NCI-H748 treated with DMSO at 0.1 percent for 48 hours (cell line): ENCODE data around the gene FGD3.

ENCODE experiments used
- DNase-seq: peaks from one replicate; lab custom pipeline; 2025; lab: John Stamatoyannopoulos, UW

Gene FGD3

GRCh38 chr9:93077367-93077766 is 130.0 kb downstream of the FGD3 start:
- DNase-seq: no peak

- DNase-seq: no peak
These were observed 130.5 kb downstream of the FGD3 start for GRCh38 chr9:93077811-93078210.

DNA sequence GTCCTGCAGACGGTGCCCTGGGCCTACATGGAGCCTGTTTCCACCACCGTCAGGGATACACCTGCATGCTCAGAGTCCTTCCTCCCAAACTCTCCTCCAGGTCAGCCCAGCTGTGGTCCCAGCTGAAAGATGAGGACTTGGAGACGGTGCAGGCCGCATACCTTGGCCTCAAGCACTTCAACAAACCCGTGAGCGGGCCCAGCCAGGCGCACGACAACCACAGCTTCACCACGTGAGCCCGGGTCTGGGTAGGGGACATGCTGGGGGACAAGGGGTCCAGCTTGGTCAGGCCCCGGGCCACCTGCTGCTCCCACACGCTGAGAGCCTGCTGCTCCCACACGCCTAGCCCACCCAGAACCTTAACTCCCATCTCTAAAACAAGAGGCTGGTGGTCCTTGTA is 132.0 kb downstream of the FGD3 start:
- no peak for DNase-seq

DNA sequence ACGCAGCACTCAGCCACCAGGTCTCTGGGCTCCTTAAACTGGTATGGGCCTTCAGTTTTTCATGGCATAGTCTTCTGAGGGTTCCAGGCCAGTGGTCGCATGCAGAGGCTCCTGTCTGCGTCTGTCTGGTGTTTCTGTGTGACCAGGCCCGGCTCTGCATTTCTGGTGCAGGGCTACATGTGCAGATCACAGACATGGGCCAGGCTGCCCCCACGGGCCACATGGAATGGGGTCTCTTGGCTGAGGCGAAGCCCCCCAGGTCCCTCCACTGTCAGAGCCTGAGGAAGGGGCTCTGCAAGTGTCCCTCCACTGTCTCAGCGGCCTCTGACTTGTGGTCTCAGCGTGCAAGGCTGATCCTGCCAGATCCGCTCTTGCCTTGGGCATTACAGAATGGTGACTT is 133.1 kb downstream of the FGD3 start:
- DNase-seq: no peak

DNA sequence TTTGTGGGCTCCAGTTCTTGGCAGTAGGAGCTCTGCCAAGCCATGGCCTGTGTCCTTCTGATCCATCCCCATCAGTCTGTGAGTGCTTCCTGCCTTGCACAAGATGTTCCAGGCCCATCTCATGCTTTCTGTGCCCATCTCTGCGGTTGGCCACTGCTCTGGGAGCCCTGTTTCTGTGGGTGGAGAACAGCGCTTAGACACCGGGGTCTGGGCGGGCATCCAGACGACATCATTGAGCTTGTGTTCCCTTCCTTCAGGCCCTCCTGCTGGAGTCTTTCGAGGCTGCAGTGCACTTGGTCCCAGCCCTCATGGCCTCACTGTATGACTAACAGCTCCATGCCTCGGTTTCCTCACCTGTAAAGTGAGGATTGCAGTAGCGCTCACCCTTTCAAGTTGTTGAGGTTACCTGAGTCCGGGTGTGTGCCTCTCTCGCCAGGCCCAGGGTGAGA is 133.8 kb downstream of the FGD3 start:
- no peak for DNase-seq

GRCh38 chr9:93081931-93082330 is 134.6 kb downstream of the FGD3 start:
- DNase-seq: no peak

- no peak for DNase-seq
These were observed 135.6 kb downstream of the FGD3 start for GRCh38 chr9:93082841-93083411.

DNA sequence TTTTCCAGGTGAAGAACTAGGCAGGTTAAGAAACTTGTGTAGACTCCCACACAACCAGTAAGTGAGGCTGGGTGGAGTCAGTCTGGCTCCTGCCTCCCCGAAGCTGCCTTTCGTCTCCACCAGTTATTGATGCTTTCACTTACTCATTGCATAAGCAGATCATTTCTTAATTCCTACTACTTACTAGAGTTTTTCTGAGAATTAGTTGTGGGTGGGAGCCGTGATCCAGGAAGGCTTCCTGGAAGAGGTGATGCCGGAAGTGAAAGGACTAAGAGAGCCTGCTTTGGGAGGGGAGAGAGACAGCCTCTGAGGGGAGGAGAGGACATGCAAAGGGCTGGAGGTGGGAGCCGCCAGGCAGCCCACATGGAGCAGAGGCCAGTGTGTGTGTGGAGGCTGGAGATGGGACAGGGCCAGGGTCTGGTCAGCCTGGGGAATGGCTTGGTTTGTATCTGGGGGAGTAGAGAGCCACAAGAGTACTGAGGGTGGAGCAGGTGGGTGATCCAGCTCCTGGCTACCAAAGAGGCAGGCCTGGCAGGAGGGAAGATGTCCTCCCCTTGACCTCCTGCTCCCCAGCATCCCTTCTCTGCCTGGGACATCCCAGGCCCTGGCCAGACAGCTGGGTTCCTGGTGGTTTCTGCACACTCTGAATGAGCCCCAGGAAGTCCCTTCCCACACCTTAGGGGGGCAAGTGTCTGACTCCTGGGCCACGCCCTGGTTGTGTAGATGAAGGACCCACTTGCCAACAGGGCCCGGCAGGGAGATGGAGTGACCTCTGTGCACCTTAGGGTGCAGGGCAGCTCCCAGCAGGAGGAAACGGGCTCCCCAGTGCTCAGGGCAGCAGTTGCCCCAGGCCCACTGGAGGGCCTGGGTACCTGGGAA is 136.5 kb downstream of the FGD3 start:
- DNase-seq: no peak

DNA sequence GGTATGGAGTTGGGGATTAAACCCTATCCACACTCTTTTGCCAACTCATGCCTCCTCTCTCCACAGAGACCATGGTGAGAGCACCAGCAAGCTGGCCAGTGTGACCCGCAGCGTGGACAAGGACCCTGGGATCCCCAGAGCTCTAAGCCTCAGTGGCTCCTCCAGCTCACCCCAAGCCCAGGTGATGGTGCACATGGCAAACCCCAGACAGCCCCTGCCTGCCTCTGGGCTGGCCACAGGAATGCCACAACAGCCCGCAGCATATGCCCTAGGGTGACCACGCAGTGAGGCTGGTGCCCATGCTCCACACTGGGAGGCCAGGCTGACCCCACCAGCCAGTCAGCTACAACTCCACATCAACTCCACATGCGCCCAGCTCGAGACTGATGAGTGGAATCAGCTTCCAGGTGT is 137.2 kb downstream of the FGD3 start:
- DNase-seq: no peak

DNA sequence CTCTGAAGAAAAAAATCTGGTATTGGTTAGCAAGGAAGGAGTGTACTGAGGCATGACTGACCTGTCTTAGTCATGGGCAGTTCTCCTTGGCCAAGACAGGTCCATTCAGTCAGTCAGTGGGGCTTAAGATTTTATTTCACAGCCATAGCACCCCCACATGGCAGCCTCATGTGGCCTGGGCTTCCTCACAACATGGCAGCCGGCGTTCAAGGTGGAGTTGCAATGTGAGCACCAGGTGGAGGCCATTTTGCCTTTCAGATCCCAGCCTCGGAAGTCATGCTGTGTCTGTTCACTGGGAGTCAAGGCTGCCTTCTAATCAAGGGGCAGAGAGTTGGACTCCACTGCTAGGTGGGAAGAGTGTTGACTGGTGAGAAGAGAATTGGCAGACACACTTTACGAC is 138.4 kb downstream of the FGD3 start:
- DNase-seq: no peak
